SJCRH30 (cell line): Measurements from ENCODE around the gene CACNG7. TPM values are rescaled to one million over a fixed set of nuclear protein-coding genes. Genes with fewer than 3 reads are reported as not detected.

Source experiments
- DNase-seq, 2 experiments: peaks; one replicate each; pipeline ENCODE4 v3.0.0-alpha.2; 2015 to 2020
- H3K27ac ChIP-seq: fragments of 250-450 bp; sonication (Bioruptor Pico); 2 replicates; pipeline ENCODE4 v1.5.1; 2020; ENCODE audit warnings: mild to moderate bottlenecking, moderate library complexity
- H3K27me3 ChIP-seq: fragments of 250-450 bp; sonication (Bioruptor Pico); 2 replicates; pipeline ENCODE4 v1.5.1; 2020; ENCODE audit warnings: mild to moderate bottlenecking, moderate library complexity
- H3K36me3 ChIP-seq: fragments of 250-450 bp; sonication (Bioruptor Pico); 2 replicates; pipeline ENCODE4 v1.5.1; 2020; ENCODE audit warnings: mild to moderate bottlenecking, moderate library complexity
- H3K4me1 ChIP-seq: fragments of 250-450 bp; sonication (Bioruptor Pico); 2 replicates; pipeline ENCODE4 v1.5.1; 2020; ENCODE audit warnings: mild to moderate bottlenecking, moderate library complexity
- H3K4me3 ChIP-seq: fragments of 250-450 bp; sonication (Bioruptor Pico); 2 replicates; pipeline ENCODE4 v1.5.1; 2020; ENCODE audit warnings: mild to moderate bottlenecking, moderate library complexity
- H3K9me3 ChIP-seq: fragments of 250-450 bp; sonication (Bioruptor Pico); replicated peaks from 2 replicates; pipeline ENCODE4 v1.5.1; 2020; ENCODE audit warnings: mild to moderate bottlenecking, moderate library complexity
- total RNA-seq: library from RNA; depleted of rRNA; stranded (reverse); fragments of >200 nt; shearing (Covaris generic); gene quantifications from 2 replicates; pipeline ENCODE4 v1.2.3, GENCODE V29; 2014

CACNG7 gene
- total RNA-seq, 1 experiment from 2014 or later, result not detected

- H3K27me3 ChIP-seq, result peaks cover 16% of the 10 kb centered on the region; the same call in 1 of the 2 replicates
- DNase-seq, result no peak
- no peaks in the 10 kb centered on the region for H3K4me1 ChIP-seq
Observed at GRCh38 chr19:53907193-53907581, 1.9 kb upstream of the CACNG7 start.

GRCh38 chr19:53907690-53908089 lies 1.4 kb upstream of the CACNG7 start:
- no peak for DNase-seq
- H3K36me3 ChIP-seq, result no peaks in the 10 kb centered on the region
- peaks cover 16% of the 10 kb centered on the region; the same call in 1 of the 2 replicates for H3K27me3 ChIP-seq
- H3K9me3 ChIP-seq, result no peaks in the 10 kb centered on the region
- no peaks in the 10 kb centered on the region for H3K4me1 ChIP-seq
- H3K4me3 ChIP-seq, result no peak overlapping the region
- H3K27ac ChIP-seq, result no peak overlapping the region

More at GRCh38 chr19:53907193-53907581, 1.9 kb upstream of the CACNG7 start:
- no peaks in the 10 kb centered on the region for H3K9me3 ChIP-seq
- H3K4me3 ChIP-seq, result no peak overlapping the region
- H3K36me3 ChIP-seq, result no peaks in the 10 kb centered on the region
- H3K27ac ChIP-seq, result no peak overlapping the region

- DNase-seq, result peak; percentile 14 to 32
- H3K9me3 ChIP-seq, result no peaks in the 10 kb centered on the region
- H3K27me3 ChIP-seq, result peaks cover 16% of the 10 kb centered on the region; the same call in 1 of the 2 replicates
- H3K27ac ChIP-seq, result no peak overlapping the region
- H3K4me1 ChIP-seq, result no peaks in the 10 kb centered on the region
- no peak overlapping the region for H3K4me3 ChIP-seq
- no peaks in the 10 kb centered on the region for H3K36me3 ChIP-seq
Observed at GRCh38 chr19:53908106-53908934, 758 bp upstream of the CACNG7 start.

GRCh38 chr19:53909471-53910169 lies 542 bp downstream of the CACNG7 start:
- Histone ChIP-seq H3K36me3 (no peaks in the 10 kb centered on the region), H3K27me3 (peaks cover 16% of the 10 kb centered on the region; the same call in 1 of the 2 replicates), H3K27ac (no peak overlapping the region), H3K4me3 (no peak overlapping the region), H3K9me3 (no peaks in the 10 kb centered on the region), H3K4me1 (no peaks in the 10 kb centered on the region)
- no peak for DNase-seq

GRCh38 chr19:53910170-53910518 lies 1.1 kb downstream of the CACNG7 start:
- no peak for DNase-seq
- Histone ChIP-seq H3K27ac (no peak overlapping the region), H3K4me1 (no peaks in the 10 kb centered on the region), H3K4me3 (no peak overlapping the region), H3K9me3 (no peaks in the 10 kb centered on the region), H3K36me3 (no peaks in the 10 kb centered on the region), H3K27me3 (peaks cover 16% of the 10 kb centered on the region; the same call in 1 of the 2 replicates)

- DNase-seq, result no peak
- H3K36me3 ChIP-seq, result no peaks in the 10 kb centered on the region
- no peak overlapping the region for H3K27ac ChIP-seq
- no peaks in the 10 kb centered on the region for H3K9me3 ChIP-seq
- peaks cover 8% of the 10 kb centered on the region; the same call in 1 of the 2 replicates for H3K27me3 ChIP-seq
- no peaks in the 10 kb centered on the region for H3K4me1 ChIP-seq
- H3K4me3 ChIP-seq, result no peak overlapping the region
Observed at GRCh38 chr19:53912653-53913052, 3.6 kb downstream of the CACNG7 start.

- DNase-seq, result no peak
- Histone ChIP-seq H3K27ac (no peak overlapping the region), H3K4me1 (no peaks in the 10 kb centered on the region), H3K9me3 (no peaks in the 10 kb centered on the region), H3K27me3 (no peaks in the 10 kb centered on the region), H3K4me3 (no peak overlapping the region), H3K36me3 (no peaks in the 10 kb centered on the region)
Observed at GRCh38 chr19:53915000-53915399, 5.9 kb downstream of the CACNG7 start.

GRCh38 chr19:53916004-53916403 lies 6.9 kb downstream of the CACNG7 start:
- Histone ChIP-seq H3K36me3 (no peaks in the 10 kb centered on the region), H3K27me3 (no peaks in the 10 kb centered on the region), H3K9me3 (no peaks in the 10 kb centered on the region), H3K4me3 (no peak overlapping the region), H3K4me1 (no peaks in the 10 kb centered on the region), H3K27ac (no peak overlapping the region)
- DNase-seq, result no peak

- Histone ChIP-seq H3K4me3 (no peak overlapping the region), H3K9me3 (no peaks in the 10 kb centered on the region), H3K36me3 (no peaks in the 10 kb centered on the region), H3K27ac (no peak overlapping the region), H3K27me3 (no peaks in the 10 kb centered on the region), H3K4me1 (no peaks in the 10 kb centered on the region)
- no peak for DNase-seq
Observed at GRCh38 chr19:53917356-53917755, 8.3 kb downstream of the CACNG7 start.

- H3K4me3 ChIP-seq, result no peak overlapping the region
- H3K27me3 ChIP-seq, result no peaks in the 10 kb centered on the region
- DNase-seq, result peak; percentile 63 to 73
- H3K9me3 ChIP-seq, result no peaks in the 10 kb centered on the region
- H3K36me3 ChIP-seq, result no peaks in the 10 kb centered on the region
- H3K4me1 ChIP-seq, result no peaks in the 10 kb centered on the region
- H3K27ac ChIP-seq, result no peak overlapping the region
Observed at GRCh38 chr19:53927739-53928138, 18.7 kb downstream of the CACNG7 start.

- H3K36me3 ChIP-seq, result no peaks in the 10 kb centered on the region
- H3K27me3 ChIP-seq, result no peaks in the 10 kb centered on the region
- no peaks in the 10 kb centered on the region for H3K4me1 ChIP-seq
- no peak overlapping the region for H3K4me3 ChIP-seq
- DNase-seq, result peak in 1 of 2 experiments; percentile 11
- H3K27ac ChIP-seq, result no peak overlapping the region
- no peaks in the 10 kb centered on the region for H3K9me3 ChIP-seq
Observed at GRCh38 chr19:53936029-53936428, 27.0 kb downstream of the CACNG7 start.

- Histone ChIP-seq H3K4me1 (no peaks in the 10 kb centered on the region), H3K4me3 (no peak overlapping the region), H3K9me3 (no peaks in the 10 kb centered on the region; the same call in 1 of the 2 replicates), H3K27ac (no peak overlapping the region), H3K36me3 (no peaks in the 10 kb centered on the region), H3K27me3 (no peaks in the 10 kb centered on the region)
- DNase-seq, result peak; percentile 7 to 14
Observed at GRCh38 chr19:53942001-53942786, 33.1 kb downstream of the CACNG7 start.

- Histone ChIP-seq H3K27ac (no peak overlapping the region), H3K4me3 (no peak overlapping the region), H3K9me3 (no peaks in the 10 kb centered on the region; the same call in 1 of the 2 replicates)
Observed at GRCh38 chr19:53944416-53944815, 35.3 kb downstream of the CACNG7 start.

GRCh38 chr19:53944933-53945332 lies 35.9 kb downstream of the CACNG7 start:
- no peak for DNase-seq
- Histone ChIP-seq H3K9me3 (no peaks in the 10 kb centered on the region; the same call in 1 of the 2 replicates), H3K4me1 (no peaks in the 10 kb centered on the region), H3K27me3 (no peaks in the 10 kb centered on the region), H3K36me3 (no peaks in the 10 kb centered on the region), H3K4me3 (no peak overlapping the region), H3K27ac (no peak overlapping the region)

More at GRCh38 chr19:53944416-53944815, 35.3 kb downstream of the CACNG7 start:
- Histone ChIP-seq H3K4me1 (no peaks in the 10 kb centered on the region), H3K27me3 (no peaks in the 10 kb centered on the region), H3K36me3 (no peaks in the 10 kb centered on the region)
- DNase-seq, result no peak
